Putamen (tissue), 1 donor: ENCODE data around the gene MRPL54.

Source experiments
- DNase-seq: peaks from one replicate; pipeline ENCODE4 v3.0.0-alpha.2; 2016; ENCODE audit warnings: low spot score

The MRPL54 gene

GRCh38 chr19:3785451-3785937 lies 23.0 kb downstream of the MRPL54 start:
- DNase-seq, result no peak

- DNase-seq, result no peak
Observed at GRCh38 chr19:3785938-3786824, 23.7 kb downstream of the MRPL54 start, which contains the start of gene MATK. MATK (minus strand) TSS chr19:3786381; CDS start chr19:3785135, 1,246 bp downstream.

GRCh38 chr19:3788996-3789778 lies 26.7 kb downstream of the MRPL54 start:
- no peak for DNase-seq

- no peak for DNase-seq
Observed at GRCh38 chr19:3790209-3790734, 27.8 kb downstream of the MRPL54 start.

GRCh38 chr19:3790941-3791340 lies 28.5 kb downstream of the MRPL54 start:
- DNase-seq, result no peak

GRCh38 chr19:3792114-3792513 lies 29.6 kb downstream of the MRPL54 start:
- DNase-seq, result no peak

- DNase-seq, result no peak
Observed at GRCh38 chr19:3793799-3794198, 31.3 kb downstream of the MRPL54 start.

GRCh38 chr19:3796358-3796757 lies 33.9 kb downstream of the MRPL54 start:
- no peak for DNase-seq

GRCh38 chr19:3798137-3798536 lies 35.7 kb downstream of the MRPL54 start:
- no peak for DNase-seq

- DNase-seq, result no peak
Observed at GRCh38 chr19:3800996-3801395, 38.5 kb downstream of the MRPL54 start.

- DNase-seq, result peak; percentile 48
Observed at GRCh38 chr19:3801412-3802096, 39.1 kb downstream of the MRPL54 start.

GRCh38 chr19:3803114-3803888 lies 40.8 kb downstream of the MRPL54 start:
- DNase-seq, result no peak

- no peak for DNase-seq
Observed at GRCh38 chr19:3803986-3804385, 41.5 kb downstream of the MRPL54 start.

GRCh38 chr19:3804429-3804828 lies 41.9 kb downstream of the MRPL54 start:
- DNase-seq, result no peak

- no peak for DNase-seq
Observed at GRCh38 chr19:3805859-3806258, 43.4 kb downstream of the MRPL54 start.

GRCh38 chr19:3807131-3807480 lies 44.6 kb downstream of the MRPL54 start:
- no peak for DNase-seq

- DNase-seq, result no peak
Observed at GRCh38 chr19:3807574-3808354, 45.3 kb downstream of the MRPL54 start.

- no peak for DNase-seq
Observed at GRCh38 chr19:3808420-3809143, 46.1 kb downstream of the MRPL54 start.

GRCh38 chr19:3809881-3810707 lies 47.6 kb downstream of the MRPL54 start:
- DNase-seq, result no peak
